Stimulated activated CD8-positive, alpha-beta memory T cell treated with anti-CD3 and anti-CD28 coated beads, Interleukin-15, amount 100 ng/mL, for 24 hours (primary cell): ENCODE results near the gene TSPAN8.
"Not testable (repeated sequence)": the region's sequence is repeated elsewhere in the genome, so short reads cannot be mapped to it uniquely, and the experiment has no call there.

Experiments used
- DNase-seq: peaks from one replicate; pipeline ENCODE4 v3.0.0-alpha.2; 2020; ENCODE audit warnings: low read depth

Gene TSPAN8

GRCh38 chr12:71157601-71158233 lies at the start of gene TSPAN8:
TSPAN8 (minus strand) TSS chr12:71157999; CDS start chr12:71157678, 321 bp downstream.
- DNase-seq = no peak

GRCh38 chr12:71201136-71201679 lies 43.4 kb upstream of the TSPAN8 start:
- no peak for DNase-seq

GRCh38 chr12:71200706-71201105 lies 42.9 kb upstream of the TSPAN8 start:
- DNase-seq = no peak

GRCh38 chr12:71197460-71197859 lies 39.7 kb upstream of the TSPAN8 start:
- DNase-seq = no peak

GRCh38 chr12:71195338-71195896 lies 37.6 kb upstream of the TSPAN8 start:
- no peak for DNase-seq

- no peak for DNase-seq
These were observed 36.9 kb upstream of the TSPAN8 start for GRCh38 chr12:71194657-71195056.

GRCh38 chr12:71193041-71193440 lies 35.2 kb upstream of the TSPAN8 start:
- no peak for DNase-seq

GRCh38 chr12:71191509-71192196 lies 33.9 kb upstream of the TSPAN8 start:
- DNase-seq = no peak

- DNase-seq = no peak
These were observed 33.0 kb upstream of the TSPAN8 start for GRCh38 chr12:71190822-71191221.

GRCh38 chr12:71187379-71187778 lies 29.6 kb upstream of the TSPAN8 start:
- no peak for DNase-seq

- DNase-seq = no peak
These were observed 28.9 kb upstream of the TSPAN8 start for GRCh38 chr12:71186571-71187288.

- no peak for DNase-seq
These were observed 26.0 kb upstream of the TSPAN8 start for GRCh38 chr12:71183846-71184245.

GRCh38 chr12:71183018-71183417 lies 25.2 kb upstream of the TSPAN8 start:
- DNase-seq = no peak

- DNase-seq = no peak
These were observed 20.4 kb upstream of the TSPAN8 start for GRCh38 chr12:71178162-71178561.

GRCh38 chr12:71174825-71175224 lies 17.0 kb upstream of the TSPAN8 start:
- DNase-seq = no peak

GRCh38 chr12:71174146-71174545 lies 16.3 kb upstream of the TSPAN8 start:
- DNase-seq = no peak

- no peak for DNase-seq
These were observed 12.7 kb upstream of the TSPAN8 start for GRCh38 chr12:71170456-71170855.

GRCh38 chr12:71169286-71169685 lies 11.5 kb upstream of the TSPAN8 start:
- no peak for DNase-seq

GRCh38 chr12:71166862-71167496 lies 9.2 kb upstream of the TSPAN8 start:
- DNase-seq = no peak

GRCh38 chr12:71166280-71166679 lies 8.5 kb upstream of the TSPAN8 start:
- DNase-seq = no peak

- not testable (repeated sequence) for DNase-seq
These were observed 8.0 kb upstream of the TSPAN8 start for GRCh38 chr12:71165780-71166179.

GRCh38 chr12:71164568-71165197 lies 6.9 kb upstream of the TSPAN8 start:
- DNase-seq = no peak
